ENCODE data around the gene EXOC2.

Gene EXOC2

DNA sequence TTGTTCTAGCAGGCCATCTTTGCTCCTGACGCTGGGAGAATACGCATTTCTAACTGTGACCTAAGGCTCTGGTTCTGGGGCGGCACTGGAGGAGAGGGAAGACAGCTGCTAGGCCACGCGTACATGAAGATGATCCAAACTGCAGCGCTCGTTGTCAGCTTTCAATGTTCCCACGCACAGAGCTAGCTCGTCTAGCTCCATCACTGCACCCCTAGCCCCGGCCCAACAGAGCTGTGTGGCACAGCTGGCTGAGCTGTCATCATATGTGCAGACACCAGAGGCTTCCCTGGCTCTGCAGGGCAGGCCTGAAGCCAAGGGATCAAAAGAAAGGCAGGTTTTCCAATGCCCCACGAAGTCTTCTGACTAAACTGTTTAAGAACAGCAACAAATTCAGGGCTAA is 176.7 kb downstream of the EXOC2 start:
- TF ChIP-seq, protein P1, sequence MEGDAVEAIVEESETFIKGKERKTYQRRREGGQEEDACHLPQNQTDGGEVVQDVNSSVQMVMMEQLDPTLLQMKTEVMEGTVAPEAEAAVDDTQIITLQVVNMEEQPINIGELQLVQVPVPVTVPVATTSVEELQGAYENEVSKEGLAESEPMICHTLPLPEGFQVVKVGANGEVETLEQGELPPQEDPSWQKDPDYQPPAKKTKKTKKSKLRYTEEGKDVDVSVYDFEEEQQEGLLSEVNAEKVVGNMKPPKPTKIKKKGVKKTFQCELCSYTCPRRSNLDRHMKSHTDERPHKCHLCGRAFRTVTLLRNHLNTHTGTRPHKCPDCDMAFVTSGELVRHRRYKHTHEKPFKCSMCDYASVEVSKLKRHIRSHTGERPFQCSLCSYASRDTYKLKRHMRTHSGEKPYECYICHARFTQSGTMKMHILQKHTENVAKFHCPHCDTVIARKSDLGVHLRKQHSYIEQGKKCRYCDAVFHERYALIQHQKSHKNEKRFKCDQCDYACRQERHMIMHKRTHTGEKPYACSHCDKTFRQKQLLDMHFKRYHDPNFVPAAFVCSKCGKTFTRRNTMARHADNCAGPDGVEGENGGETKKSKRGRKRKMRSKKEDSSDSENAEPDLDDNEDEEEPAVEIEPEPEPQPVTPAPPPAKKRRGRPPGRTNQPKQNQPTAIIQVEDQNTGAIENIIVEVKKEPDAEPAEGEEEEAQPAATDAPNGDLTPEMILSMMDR (conservative IDR thresholded peaks at IDR 0.05; ENCODE audit: low read depth, low read length): no peak
- H3K4me3 ChIP-seq (ENCODE audit: low read depth, low read length): no peak overlapping the region

GRCh38 chr6:515267-515666 is 177.7 kb downstream of the EXOC2 start:
- DNase-seq (ENCODE audit: low read depth): no peak
- no peak overlapping the region for H3K4me3 ChIP-seq (ENCODE audit: low read depth, low read length)
- TF ChIP-seq, protein P1 (conservative IDR thresholded peaks at IDR 0.05; ENCODE audit: low read depth, low read length): no peak

More for the DNA sequence above, 176.7 kb downstream of the EXOC2 start:
- no peak for DNase-seq (ENCODE audit: low read depth)

DNA sequence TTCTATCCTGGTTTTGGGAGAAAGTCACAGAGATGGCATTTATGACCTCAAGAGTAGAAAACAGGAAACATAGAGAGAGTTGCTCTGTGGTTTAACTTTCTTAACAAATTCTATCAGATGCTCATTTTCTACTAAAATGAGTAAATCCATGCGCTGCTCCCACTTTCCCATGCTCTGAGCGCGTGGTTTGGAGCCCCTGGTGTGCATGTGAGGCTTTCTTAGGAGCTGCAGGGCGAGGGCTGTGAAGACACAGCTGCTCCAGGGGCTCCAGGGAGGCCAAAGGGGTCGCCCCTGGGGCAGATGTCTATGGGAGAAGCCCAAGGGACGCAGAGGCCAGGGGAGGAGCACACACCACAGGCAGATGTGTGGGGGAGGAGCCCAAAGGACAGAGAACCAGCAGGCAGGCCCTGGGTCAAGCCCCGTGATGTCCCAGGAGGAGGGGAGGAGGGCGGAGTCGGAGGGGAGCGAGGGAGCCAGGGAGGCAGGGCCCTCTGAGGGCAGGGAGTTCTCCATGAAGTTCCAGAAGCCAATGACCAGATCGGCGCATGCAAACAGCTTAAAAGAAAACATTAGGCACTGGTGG is 178.5 kb downstream of the EXOC2 start:
- DNase-seq (ENCODE audit: low read depth): no peak
- no peak overlapping the region for H3K4me3 ChIP-seq (ENCODE audit: low read depth, low read length)
- TF ChIP-seq, protein P1 (conservative IDR thresholded peaks at IDR 0.05; ENCODE audit: low read depth, low read length): no peak

GRCh38 chr6:513961-514360 is 179.0 kb downstream of the EXOC2 start:
- DNase-seq (ENCODE audit: low read depth): no peak
- H3K4me3 ChIP-seq (ENCODE audit: low read depth, low read length): no peak overlapping the region
- TF ChIP-seq, protein P1 (conservative IDR thresholded peaks at IDR 0.05; ENCODE audit: low read depth, low read length): no peak

DNA sequence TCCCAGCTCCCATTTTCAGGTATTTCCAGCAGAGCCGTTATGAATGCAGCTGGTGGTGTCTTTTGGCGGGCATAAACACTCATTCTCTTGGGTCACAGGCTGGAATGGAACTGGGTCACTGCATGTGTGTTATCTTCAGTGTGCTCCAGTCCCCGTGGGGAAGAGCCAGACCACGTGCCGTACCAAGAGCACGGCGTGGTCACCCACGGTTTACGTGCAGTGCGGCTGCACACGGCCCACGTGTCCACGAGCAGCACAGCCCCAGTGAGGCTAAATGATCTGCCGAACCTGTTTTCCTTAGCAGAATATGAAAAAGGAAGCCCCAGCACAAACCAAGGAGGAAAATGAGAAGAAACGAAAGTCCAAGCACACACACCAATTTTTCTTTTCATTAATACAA is 179.9 kb downstream of the EXOC2 start:
- no peak for DNase-seq (ENCODE audit: low read depth)
- H3K4me3 ChIP-seq (ENCODE audit: low read depth, low read length): no peak overlapping the region
- TF ChIP-seq, protein P1 (conservative IDR thresholded peaks at IDR 0.05; ENCODE audit: low read depth, low read length): no peak

DNA sequence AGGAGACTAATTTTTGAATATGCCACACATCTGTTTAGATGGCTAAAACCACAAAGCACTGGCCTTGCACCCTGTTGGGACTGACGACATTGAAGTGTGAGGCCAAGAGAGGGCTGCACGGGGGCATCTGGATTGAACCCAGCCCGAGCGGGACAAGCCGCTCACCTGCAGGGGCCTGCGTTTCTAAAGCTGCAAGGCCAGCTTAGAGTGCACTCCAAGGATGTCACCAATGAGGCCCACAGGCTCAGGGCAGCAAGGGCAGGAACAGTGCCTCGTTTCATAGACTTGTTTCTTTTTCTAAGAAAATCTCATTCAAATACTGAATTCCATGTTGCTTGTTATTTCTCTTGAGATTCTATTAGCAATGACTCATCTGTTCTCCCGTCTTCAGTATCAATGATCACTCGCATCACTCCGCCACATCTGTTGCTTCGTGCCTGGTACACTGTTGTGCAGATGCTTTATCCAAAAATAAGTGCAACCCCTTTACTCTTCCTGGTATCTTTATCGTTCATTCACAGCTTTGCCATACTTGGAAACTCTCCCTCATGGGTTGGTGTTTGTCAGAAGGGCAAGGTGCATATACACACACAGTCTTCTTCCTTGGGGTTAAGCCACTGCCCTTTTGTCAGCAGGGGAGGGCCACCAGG is 181.3 kb downstream of the EXOC2 start:
- TF ChIP-seq, protein P1 (conservative IDR thresholded peaks at IDR 0.05; ENCODE audit: low read depth, low read length): no peak
- peak; percentile 57 for DNase-seq (ENCODE audit: low read depth)
- no peak overlapping the region for H3K4me3 ChIP-seq (ENCODE audit: low read depth, low read length)

DNA sequence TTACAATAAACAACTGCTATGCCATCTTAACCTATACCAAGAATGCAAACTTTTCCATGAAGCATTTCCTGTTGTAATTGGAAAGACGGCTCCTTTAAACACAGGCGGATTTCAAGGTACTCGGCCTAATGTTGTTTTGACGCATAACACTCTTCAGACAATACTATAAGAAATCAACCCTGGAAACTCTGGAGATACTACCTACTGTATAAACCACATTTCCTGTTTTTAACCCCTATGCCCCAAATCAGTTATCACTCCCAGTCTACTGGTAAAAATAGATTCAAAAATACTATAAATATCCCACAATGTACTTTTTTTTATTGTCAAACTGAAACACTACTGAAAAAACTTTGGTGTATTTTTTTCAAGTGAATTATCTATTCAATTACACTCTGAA is 183.3 kb downstream of the EXOC2 start:
- no peak for DNase-seq (ENCODE audit: low read depth)
- TF ChIP-seq, protein P1 (conservative IDR thresholded peaks at IDR 0.05; ENCODE audit: low read depth, low read length): no peak
- no peak overlapping the region for H3K4me3 ChIP-seq (ENCODE audit: low read depth, low read length)
